DMS79 (cell line): Measurements from ENCODE around the gene MARS1.

Experiments used
- DNase-seq: peaks from one replicate; lab custom pipeline; 2025; lab: John Stamatoyannopoulos, UW

MARS1 gene

DNA sequence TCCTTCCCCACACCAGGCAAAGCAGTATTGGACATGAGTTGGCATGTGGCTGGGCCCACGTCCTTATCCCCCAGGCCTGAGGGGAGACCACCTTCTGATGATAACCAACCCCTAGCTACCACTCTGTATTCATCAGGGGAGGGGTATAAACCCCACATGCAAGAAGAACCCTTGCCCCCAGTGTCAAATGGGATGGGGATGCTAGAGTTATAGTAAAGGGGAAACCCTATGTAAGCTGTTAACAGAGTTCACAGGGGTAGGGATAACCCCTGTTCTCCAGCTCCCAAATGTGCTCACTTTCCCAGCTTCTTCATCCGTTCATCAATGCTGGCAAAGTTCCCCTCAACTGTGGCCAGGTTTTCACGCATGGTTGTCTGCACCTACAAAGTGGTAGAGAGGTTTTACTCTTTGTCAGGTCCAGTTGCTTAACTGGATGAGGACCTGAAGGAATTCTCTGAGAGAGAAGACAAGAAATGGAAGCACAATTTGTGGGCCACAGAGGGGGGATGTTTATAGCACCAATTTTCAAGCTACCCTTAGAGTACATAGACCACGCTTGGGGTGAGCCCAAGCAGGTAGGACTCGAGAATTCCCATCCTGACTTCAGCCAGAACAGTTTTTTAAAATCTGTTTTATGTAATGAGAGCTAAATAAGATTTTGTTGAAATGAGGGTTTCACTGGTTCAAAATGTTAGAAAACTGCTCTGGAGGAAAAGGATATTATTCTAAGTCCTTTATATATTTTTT, 42.7 kb downstream of the MARS1 start:
- no peak for DNase-seq

DNA sequence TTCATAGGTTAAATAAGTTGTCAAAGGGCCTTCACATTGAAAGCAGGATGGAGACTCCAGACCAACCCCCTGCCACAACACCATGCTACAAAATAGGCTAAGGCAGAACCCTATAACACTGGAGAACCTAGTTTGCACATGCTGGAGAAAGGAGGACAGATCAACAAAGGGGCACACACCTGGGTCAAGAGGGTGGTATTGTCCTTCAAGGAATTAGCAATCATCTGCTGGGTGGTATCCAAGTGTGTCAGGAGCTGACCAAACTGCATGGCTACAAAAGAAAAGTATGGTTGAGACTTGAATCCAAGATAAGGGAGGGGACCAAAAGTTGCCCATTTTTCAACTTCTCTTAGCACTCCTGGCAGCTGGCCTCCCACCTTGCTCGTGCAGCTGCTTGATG, 44.0 kb downstream of the MARS1 start:
- no peak for DNase-seq

DNA sequence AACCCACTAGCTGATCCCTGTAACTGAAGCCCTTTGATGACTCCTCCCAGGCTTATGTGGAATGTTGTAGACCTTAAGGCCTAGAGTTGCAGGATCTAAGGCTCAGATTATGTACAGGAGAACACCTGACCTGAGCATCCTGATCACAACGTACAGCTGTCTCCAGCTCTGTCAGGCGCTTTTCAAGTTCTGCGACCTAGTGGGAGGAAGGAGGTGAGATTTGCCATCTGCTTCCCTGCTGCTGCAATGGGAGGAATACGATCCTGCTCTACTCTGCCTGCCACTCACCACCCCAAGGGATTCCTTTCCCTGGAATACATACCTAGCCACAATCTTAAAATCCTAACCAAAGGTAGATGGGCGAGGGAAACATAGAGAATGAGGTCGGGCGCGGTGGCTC, 45.2 kb downstream of the MARS1 start:
- DNase-seq: no peak

DNA sequence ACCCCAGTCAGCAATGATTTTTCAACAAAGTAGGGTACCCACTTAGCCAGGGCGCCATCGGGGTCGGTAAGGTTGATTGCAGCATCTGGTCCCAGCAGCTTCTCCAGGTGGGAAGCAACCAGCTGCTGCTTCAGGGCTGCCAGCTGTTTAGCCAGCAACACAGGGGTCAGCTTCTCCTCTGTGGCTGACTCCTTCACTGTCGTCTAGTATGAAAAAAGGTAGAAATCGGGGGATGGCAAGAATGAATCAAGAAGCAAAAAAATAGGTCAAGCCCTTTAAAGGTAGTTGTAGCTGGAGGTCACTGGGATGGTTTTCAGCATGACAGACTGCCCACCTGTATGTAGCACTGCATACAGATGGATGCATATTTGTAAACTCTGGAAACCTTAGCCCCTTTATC, 46.4 kb downstream of the MARS1 start:
- no peak for DNase-seq

DNA sequence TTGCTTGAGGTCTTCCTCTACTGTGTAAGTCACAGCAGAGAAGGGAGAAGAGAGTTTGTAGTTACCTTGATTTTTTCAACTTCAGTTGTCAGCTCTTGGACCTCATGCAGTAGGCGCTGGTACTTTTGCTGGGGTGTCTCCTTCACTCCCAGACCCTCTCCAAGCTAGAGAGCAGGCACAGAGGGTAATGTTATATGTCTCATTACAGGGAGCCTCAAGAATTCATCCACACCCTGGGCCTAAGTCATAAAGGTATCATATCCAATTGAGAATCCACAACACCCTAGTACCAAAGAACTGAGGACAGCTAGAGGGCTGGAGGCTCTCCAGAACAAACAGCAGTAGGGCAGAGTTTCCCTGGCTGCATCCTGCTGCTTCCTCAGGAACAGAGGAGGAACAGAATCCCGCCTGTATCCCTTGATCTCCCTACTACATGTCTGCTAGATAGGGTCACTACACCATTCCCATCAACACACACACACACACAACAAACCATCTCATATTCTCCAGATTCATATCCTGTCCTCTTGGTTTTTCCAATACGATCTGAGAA, 47.2 kb downstream of the MARS1 start:
- no peak for DNase-seq

DNA sequence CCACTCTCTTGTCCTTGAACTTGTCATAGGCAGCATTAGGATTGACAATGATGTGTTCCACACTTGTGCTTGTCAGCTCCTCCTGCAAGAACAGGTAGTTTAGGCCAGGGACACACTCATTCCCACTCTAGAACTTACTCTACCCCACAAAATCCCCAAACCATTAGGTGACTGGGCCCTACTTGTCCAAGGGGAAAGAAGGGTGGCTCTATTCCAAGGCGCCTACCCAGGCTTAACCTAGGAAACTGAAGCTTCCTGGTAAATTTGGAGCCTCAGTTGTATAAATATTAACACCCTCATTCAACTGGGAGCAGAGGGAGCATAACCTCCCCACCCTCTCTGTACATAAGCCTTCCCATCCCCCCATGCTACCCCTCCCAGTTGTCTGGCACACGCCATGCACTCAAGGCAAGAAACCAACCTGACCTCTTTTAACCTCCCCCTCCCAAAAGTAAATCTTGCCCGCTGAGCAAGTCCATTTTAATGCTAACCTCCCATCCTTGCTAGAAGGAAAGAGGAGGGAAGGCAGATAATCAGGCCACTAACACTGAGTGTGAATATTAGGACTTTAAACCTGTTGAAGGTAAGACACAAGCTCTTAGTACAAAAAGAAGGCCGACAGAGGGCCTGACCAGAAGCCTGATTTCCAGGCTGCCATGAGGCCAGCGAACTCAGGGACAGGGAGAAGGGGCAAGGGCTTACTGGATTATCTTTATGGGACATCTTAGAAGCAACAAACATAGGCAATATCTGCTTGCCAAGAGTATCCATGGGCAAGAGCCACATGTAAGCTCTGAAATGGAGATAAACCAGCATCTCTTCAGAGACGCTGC, 48.1 kb downstream of the MARS1 start:
- no peak for DNase-seq

DNA sequence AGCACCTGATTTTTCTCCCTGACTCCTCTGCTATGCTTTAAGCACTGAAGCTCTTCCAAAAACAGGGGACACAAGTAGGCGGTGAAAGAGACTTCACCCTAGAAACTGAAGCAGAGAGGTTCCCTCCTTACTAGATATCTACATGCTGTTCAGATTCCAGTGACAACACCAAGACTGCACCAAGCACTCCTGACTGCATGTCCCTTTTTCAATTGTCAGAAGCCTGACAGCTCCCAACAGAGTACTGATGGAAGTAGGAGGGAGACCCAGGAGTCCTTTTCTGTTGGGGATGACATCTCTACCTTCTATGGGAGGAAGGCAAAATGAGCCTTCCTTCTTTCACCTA, 48.7 kb downstream of the MARS1 start:
- no peak for DNase-seq

DNA sequence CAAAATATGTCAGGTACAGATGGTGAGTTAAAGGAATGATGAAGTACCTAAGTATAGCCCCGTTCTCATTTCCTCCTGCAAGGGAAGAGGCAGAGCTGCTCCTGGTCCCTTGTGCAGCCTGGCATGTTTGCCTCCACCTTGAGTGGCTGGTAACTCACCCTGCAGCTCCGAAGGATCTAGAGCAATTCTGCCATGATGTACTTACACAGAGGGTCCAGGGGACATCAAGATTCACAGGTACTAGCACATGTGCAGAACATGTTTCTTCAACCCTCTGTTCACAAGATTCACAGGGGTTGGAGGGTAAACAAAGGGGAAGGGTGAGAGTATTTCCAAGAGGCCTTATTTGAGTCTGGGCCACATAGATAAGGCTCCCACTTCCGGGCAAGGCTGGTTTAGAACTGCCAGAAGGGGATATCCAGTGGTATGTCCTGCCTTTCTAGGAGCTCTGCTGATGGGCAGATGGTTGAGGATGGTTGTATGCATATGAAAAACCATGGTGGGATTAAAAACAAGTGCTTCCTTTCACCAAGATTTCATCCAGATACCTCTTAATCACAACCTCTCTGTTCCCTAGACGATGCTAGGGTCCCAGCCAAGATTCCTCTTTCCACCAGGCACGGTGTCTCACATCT, 51.4 kb downstream of the MARS1 start:
- DNase-seq: no peak

DNA sequence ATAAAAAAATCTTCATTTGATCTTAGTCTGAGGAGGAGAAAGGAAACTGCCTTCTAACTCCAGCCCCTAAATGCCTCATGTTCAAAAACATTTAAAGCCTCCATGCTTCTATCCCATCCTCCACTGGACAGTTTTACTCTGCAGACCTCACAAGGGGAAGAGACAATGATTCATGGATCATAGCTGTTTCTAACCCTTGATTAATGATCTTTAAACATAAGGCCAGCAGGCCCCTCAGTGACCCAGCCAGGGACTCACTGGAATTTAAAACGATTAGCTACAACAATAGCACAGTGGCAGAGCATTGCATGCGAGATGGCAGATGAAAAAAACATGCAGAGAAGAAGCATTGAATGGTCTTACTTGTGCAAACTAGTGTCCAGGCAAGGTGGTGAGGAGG, 53.1 kb downstream of the MARS1 start:
- no peak for DNase-seq

DNA sequence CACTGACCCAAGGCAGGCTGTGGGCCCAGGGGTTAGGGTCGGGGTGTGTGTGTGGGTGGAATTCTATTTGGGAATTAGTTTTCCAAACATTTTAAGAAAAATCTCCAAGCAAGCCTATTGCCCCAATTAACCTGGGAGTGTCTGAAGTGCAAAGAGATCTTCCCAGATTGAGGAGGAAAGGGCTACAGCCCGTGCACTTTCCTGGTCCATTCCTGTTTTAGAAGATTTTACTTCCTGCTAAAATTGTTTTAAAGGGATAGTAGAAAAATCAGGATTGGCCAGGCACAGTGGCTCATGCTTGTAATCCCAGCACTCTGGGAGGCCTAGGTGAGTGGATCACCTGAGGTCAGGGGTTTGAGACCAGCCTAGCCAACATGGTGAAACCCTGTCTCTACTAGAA, 53.8 kb downstream of the MARS1 start:
- DNase-seq: no peak

DNA sequence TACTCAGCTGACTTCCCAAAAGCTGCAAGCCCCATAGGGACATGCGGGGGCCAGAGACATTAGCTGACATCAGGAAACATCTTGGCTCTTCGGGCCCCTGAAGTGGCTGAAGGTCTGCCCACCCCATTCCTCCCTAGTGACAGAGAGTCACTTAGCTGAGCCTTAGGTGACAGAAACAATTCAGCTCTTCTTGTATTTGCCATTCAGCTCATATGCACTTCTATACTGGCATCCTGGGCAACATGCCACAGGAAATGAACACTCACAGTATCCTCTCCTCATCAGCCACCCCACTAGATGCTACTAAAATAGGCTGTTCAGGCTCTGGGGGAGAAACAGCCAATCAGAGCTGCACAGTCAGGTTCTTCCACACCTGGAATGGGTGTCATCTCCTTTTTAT, 55.7 kb downstream of the MARS1 start:
- DNase-seq: no peak

DNA sequence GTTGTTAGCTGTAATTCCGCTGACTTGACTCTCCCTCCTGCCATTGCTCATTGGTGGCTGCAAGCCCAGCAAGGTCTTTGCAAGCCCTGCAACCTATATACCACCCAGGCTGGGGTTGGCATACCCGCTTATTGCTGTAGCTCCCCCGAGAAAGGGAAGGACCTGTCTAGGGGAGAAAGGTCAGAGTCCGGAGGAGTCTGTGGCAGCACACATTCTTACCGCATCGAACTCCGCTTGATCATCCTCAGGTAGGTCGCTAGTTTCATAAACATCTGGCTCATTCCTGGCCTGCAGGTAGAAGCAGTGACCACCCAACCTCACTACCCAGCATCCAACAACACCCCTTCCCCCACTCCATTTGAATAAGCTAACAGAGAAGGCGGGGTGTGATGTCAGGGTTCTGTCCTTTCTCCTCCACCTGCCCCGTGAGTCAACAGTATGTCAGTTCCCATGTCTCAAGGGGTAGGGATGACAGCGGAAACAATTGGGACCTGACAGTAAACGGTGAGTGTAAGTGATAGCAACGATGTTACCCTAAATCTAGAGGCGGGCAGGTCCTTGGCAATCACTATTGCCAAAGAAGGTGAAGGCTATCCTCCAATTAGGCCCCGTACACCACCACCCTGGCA, 58.1 kb downstream of the MARS1 start:
- DNase-seq: no peak

DNA sequence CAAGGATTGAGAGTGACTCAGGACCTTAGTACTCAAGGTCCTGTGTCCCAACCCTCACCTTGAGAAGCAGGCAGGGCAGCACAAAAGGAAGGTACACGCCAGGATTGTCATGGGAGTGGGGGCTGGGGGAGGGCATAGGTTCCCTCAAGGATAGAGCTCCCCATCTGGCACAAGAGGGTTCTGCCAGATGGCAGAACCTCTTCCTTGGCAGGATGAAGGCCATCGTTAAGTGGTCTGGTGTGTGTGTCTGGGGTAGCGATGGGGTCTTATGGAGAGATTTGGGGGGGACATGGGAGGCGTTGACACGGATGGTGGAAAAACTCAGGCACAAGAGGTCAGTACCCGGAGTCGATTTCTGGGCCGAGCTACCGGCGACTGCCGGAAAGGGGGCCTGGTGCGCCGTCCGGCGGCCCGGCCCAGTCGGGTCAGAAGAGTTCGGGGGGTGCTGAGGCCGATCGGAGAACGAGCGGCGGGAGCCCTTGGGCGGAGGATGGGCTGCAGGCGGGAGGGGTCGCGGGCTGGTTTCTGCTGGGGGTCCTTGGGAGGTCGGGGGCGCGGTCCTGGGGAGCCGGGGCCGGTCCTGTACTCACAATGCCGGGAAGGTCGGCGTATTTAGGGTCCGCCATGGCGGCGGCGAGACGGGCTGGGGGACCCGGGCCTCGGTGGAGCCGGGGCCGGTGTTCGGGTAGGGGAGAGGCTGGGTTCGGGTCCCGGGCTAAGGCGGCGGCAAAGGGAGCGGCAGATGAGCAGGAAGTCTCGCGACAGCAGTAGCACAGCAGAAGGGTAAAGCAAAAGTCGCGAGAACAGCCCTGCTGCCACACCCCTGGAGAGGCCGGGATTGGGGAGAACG, 58.8 kb downstream of the MARS1 start, which contains the start of gene DCTN2:
TSS of gene DCTN2 (minus strand) at position 755 of the 850 bp plus-strand sequence. CDS start at position 626, 129 bp downstream.
- peak; percentile 81 for DNase-seq

DNA sequence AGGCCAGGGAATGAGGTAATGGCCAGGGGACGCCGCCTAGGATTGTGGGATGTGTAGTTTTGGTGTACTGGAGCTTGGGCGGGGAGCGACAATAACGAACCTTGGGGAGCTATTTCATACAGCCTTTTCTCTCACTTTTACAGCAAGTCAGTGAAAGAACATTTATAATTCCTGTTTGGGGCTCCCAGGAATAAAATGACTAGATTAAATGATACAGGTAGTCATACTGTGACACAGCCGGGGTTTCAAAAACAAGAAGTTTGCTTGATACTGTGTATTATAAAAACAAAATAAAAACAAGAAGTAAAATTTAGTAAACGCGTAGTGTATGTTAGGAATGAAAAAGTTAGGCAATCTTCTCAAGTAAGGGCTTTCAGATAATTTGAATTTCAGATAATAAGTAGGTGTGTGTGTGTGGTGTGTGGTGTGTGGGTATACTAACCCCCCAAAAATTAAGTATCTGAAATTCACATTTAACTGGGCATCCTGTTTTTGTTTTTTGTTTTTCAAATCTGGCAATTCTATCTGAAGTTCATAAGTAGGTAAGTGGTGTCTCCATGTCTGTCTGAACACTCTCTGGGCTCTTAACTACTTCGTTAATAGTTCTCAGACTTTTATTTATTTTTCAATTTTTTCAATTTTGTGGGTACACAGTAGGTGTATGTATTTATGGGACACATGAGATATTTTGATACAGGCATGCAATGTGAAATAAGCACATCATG, 59.6 kb downstream of the MARS1 start:
- DNase-seq: no peak

DNA sequence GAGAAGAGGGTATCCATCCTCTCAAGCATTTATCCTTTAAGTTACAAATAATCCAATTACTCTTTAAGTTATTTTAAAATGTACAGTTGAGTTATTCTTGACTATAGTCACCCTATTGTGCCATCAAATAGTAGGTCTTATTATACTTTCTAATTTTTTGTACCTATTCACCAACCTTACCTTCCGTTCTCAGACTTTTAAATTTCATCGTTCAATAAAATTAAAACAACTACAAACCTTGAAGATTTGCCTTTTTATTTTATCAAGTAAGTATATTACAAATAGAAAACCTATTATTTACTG, 60.1 kb downstream of the MARS1 start:
- no peak for DNase-seq

DNA sequence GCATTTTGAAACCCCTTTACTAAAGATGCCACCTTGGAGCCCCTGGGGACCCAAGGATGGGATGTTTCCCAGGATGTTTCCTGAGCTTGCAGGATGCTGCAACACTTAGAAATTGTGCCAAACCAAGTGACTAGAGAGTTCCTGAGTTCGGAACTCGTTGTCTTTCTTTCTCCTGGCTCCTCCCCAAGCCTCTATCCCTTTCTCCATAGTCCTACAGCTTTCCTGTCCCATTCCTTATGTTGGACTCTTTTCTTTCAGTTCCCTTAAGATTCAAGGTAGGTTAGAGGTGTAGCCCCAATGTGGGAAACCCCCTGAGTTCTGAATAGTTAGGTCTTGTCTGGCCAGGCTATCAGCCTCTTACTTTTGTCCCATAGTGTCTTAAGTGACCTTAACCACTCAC, 60.6 kb downstream of the MARS1 start:
- DNase-seq: no peak

DNA sequence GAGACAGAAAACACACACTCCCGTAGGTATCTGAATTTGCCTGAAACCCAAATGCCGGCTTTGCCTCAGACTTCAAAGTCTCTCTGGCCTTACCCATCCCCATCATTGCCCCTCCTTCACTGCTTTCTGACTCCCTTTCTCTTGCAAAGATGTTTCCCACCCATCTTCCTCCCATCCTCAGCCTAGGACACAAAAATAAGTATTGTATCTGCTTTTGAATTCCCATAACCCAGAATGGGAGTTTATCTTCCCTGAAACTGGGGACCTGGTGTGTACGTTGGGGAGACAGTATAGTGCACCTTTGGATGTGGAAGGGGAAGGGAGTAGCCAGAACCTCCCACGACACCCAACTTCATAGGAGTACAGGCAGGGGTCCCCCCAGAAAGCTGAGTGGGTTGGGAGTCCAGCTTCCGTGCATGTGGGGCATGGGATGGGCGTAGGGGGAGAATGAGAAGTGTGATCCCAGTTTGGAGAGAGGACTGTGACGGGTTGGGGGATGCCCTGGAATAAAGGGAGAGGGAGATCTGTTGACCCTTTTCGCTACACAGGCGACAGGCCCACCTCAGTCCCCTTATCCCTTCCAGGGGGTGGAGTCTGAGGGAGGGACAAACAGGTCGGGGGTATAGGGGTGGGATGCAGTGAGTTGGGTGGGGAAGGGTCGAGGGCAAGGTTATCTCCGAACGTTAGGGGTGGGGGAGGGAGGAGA, 61.5 kb downstream of the MARS1 start:
- no peak for DNase-seq

DNA sequence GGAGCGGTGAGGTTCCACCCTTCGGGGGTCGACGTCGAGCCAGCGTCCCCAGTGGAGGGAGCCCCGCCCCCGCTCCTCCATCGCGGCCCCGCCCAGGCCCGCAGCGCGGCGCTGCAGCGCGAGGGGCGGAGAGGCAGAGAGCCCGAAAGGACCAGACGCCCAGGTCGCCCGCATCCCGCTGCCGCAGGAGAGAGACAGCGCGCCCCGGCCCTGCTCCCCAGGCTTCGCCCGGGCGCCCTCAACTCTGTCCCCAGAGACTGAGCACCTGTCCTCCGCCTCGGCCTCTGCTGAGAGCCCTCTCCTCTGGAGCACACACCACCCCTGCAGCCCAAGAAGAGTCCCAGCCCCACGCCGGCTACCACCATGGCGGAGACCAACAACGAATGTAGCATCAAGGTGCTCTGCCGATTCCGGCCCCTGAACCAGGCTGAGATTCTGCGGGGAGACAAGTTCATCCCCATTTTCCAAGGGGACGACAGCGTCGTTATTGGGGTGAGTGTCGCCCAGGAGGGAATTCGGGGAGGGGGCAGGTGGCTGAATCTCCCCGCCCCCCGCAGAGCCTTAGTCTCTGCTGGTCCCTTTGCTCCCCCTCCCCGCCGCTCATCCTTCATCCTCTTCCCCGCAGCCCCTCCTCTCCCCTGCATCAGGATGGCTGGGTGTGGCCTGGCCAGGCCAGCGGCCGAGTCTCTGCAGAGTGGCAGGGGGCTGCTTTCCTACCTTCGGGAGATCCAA, 62.2 kb downstream of the MARS1 start, which contains the start of gene KIF5A:
TSS of gene KIF5A (plus strand) at position 136 of the 732 bp plus-strand sequence. CDS start at position 364, 228 bp downstream.
- no peak for DNase-seq
